ENCODE results near the gene IL16.

The IL16 gene

GRCh38 chr15:81255958-81256320, 59.3 kb downstream of the IL16 start:
- Histone ChIP-seq H3K27me3 (peaks cover 23% of the 10 kb centered on the region), H3K9me3 (no peaks in the 10 kb centered on the region), H3K4me3 (ENCODE audit: low read depth in 1 of 2, low read length in 1 of 2) (no peak overlapping the region), H3K36me3 (no peaks in the 10 kb centered on the region), H3K4me1 (ENCODE audit: control insufficient read depth in 1 of 2, insufficient read depth in 1 of 2, low read depth in 1 of 2, low read length in 1 of 2) (no peaks in the 10 kb centered on the region), H3K27ac (no peak overlapping the region)
- TF ChIP-seq, protein P1, sequence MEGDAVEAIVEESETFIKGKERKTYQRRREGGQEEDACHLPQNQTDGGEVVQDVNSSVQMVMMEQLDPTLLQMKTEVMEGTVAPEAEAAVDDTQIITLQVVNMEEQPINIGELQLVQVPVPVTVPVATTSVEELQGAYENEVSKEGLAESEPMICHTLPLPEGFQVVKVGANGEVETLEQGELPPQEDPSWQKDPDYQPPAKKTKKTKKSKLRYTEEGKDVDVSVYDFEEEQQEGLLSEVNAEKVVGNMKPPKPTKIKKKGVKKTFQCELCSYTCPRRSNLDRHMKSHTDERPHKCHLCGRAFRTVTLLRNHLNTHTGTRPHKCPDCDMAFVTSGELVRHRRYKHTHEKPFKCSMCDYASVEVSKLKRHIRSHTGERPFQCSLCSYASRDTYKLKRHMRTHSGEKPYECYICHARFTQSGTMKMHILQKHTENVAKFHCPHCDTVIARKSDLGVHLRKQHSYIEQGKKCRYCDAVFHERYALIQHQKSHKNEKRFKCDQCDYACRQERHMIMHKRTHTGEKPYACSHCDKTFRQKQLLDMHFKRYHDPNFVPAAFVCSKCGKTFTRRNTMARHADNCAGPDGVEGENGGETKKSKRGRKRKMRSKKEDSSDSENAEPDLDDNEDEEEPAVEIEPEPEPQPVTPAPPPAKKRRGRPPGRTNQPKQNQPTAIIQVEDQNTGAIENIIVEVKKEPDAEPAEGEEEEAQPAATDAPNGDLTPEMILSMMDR (IDR thresholded peaks at IDR 0.05): no peak

DNA sequence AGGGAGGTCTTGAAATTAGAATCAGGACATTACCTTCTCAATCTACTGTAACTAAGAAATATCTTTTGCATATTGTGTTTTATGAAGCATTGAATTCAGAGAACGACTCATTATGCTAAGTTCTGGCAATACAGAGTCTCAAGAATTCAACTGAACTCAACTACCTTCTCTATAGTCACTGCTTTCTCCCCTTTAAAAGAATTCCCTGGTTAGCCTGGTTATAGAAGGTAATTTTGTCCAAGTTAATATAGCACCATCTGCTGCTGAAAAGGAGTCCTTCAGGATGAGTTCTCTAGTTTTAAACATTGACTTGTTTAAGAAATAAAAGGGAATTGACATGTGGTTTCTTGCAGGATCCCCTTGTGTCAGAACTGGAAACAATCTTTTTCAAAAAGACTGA, 60.2 kb downstream of the IL16 start:
- TF ChIP-seq, protein P1 (IDR thresholded peaks at IDR 0.05): no peak
- Histone ChIP-seq H3K4me1 (ENCODE audit: control insufficient read depth in 1 of 2, insufficient read depth in 1 of 2, low read depth in 1 of 2, low read length in 1 of 2) (no peaks in the 10 kb centered on the region), H3K9me3 (no peaks in the 10 kb centered on the region), H3K4me3 (ENCODE audit: low read depth in 1 of 2, low read length in 1 of 2) (no peak overlapping the region), H3K27me3 (peaks cover 23% of the 10 kb centered on the region), H3K36me3 (no peaks in the 10 kb centered on the region), H3K27ac (no peak overlapping the region)

DNA sequence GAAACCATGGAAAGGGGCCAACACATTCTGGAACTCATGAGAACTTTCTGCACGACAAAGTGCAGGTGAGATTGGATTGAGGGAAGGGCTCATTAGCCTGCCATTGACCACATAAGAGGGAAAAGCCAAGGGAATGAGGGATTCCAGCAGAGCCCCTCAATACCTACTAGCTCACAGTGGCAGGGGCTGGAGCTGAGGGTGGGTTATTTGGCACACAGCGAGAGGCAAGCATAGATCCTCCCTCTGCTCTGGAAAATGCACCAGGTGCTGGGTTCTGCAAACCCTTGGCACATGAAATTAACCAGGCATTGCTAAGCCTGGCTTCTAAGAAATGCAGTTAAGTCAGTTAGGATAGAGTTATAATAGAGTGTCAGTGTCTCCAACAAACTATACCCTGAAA, 60.8 kb downstream of the IL16 start:
- Histone ChIP-seq H3K36me3 (no peaks in the 10 kb centered on the region), H3K4me1 (ENCODE audit: control insufficient read depth in 1 of 2, insufficient read depth in 1 of 2, low read depth in 1 of 2, low read length in 1 of 2) (no peaks in the 10 kb centered on the region), H3K9me3 (no peaks in the 10 kb centered on the region), H3K27me3 (peaks cover 23% of the 10 kb centered on the region), H3K4me3 (ENCODE audit: low read depth in 1 of 2, low read length in 1 of 2) (no peak overlapping the region), H3K27ac (no peak overlapping the region)
- TF ChIP-seq, protein P1 (IDR thresholded peaks at IDR 0.05): no peak

DNA sequence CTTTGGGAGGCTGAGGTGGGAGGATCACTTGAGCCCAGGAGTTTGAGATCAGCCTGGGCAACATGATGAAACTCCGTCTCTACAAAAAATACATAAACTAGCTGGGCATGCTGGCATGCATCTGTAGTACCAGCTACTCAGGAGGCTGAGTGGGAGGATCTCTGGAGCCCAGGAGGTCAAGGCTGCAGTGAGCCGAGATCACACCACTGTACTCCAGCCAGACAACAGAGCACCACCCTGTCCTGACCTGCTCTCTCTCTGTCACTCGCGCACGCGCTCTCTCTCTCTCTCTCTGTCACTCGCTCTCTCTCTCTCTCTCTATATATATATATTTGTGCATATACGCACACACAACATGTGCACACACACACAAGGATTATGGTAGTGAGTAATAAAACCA, 61.8 kb downstream of the IL16 start:
- Histone ChIP-seq H3K9me3 (no peaks in the 10 kb centered on the region), H3K27ac (no peak overlapping the region), H3K36me3 (no peaks in the 10 kb centered on the region), H3K4me1 (ENCODE audit: control insufficient read depth in 1 of 2, insufficient read depth in 1 of 2, low read depth in 1 of 2, low read length in 1 of 2) (no peaks in the 10 kb centered on the region), H3K4me3 (ENCODE audit: low read depth in 1 of 2, low read length in 1 of 2) (no peak overlapping the region), H3K27me3 (peaks cover 24% of the 10 kb centered on the region)
- TF ChIP-seq, protein P1 (IDR thresholded peaks at IDR 0.05): no peak

DNA sequence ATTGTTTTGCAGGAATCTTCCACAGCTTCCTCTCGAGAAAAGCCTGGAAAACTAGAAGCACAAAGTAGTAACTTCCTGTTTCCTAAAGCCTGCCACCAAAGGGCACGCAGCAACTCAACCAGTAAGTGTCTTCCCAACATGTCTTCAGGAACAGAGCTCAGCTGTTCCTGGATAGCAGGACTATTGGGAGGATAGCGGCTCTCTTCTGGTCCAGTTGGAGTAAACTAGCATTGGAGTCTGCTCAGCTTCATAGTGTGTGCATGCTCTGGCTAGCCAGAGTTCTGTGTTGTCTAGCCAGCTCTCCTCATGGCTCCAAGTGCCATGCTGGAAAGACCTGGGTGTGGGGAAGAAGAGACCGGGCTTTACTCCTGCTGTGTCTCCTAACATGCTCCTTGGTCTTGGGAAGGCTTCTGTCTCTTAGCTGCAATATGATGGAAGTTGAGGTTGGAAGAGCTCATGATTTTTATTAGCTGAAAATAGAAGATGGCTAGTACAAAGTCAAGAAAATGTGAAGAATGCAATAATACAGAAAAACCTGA, 63.1 kb downstream of the IL16 start:
- H3K27ac ChIP-seq: no peak overlapping the region
- no peak overlapping the region for H3K4me3 ChIP-seq (ENCODE audit: low read depth in 1 of 2, low read length in 1 of 2)
- peaks cover 38% of the 10 kb centered on the region for H3K27me3 ChIP-seq
- no peaks in the 10 kb centered on the region for H3K36me3 ChIP-seq
- TF ChIP-seq, protein P1 (IDR thresholded peaks at IDR 0.05): no peak
- no peaks in the 10 kb centered on the region for H3K4me1 ChIP-seq (ENCODE audit: control insufficient read depth in 1 of 2, insufficient read depth in 1 of 2, low read depth in 1 of 2, low read length in 1 of 2)
- H3K9me3 ChIP-seq: no peaks in the 10 kb centered on the region

All from neutrophil (primary cell).